AG08395 (cell line): ENCODE measurements around the gene WDSUB1.
A peak's percentile ranks its signal among the peaks of the same experiment; 100 is the strongest.

ENCODE experiments used
- DNase-seq: peaks from one replicate; pipeline ENCODE4 v3.0.0; 2012; ENCODE audit warnings: mixed read lengths, low spot score

Gene WDSUB1

GRCh38 chr2:159266554-159266953 lies 19.9 kb downstream of the WDSUB1 start:
- DNase-seq, result no peak

- DNase-seq, result no peak
Measured at GRCh38 chr2:159265171-159265576, 21.3 kb downstream of the WDSUB1 start.

GRCh38 chr2:159262904-159263303 lies 23.6 kb downstream of the WDSUB1 start:
- peak; percentile 3 for DNase-seq

DNA sequence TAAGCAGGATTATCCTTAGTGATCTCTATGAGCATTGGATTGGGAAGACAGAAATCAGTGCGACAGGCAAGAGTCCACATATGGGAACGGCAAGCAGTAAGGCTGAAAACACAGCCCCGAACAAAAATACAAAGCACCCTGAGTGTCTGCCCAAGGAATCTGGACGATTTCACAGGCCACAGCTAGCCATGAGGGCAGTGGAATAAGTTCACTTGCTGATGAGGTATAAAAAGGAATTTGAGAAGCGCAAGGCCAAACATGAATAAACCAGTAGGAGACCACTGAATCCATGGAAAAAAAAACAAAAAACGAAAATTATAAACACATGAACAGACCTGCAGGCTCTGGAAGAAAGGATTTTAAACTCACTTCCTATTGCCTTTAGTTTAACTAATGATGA lies 24.3 kb downstream of the WDSUB1 start:
- DNase-seq, result peak; percentile 44

GRCh38 chr2:159256159-159256558 lies 30.3 kb downstream of the WDSUB1 start:
- no peak for DNase-seq

DNA sequence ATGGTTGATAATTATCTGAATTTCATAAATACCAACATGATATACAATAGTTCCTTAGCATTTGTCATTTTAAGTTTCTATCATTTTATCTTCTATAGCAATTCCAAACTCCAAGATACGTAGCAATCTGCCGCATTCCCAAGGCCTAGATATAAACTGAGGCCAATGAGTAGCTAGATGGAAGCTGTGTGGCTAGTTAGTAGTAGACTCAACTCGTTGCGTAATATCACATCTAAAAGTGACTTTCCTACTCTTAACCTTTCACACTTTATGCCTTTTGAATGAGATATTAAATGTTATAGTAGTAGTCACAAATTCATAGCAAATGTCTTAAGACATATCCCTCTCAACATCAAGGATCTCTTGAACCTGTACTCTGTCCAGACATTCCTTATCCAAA lies 33.6 kb downstream of the WDSUB1 start:
- no peak for DNase-seq

DNA sequence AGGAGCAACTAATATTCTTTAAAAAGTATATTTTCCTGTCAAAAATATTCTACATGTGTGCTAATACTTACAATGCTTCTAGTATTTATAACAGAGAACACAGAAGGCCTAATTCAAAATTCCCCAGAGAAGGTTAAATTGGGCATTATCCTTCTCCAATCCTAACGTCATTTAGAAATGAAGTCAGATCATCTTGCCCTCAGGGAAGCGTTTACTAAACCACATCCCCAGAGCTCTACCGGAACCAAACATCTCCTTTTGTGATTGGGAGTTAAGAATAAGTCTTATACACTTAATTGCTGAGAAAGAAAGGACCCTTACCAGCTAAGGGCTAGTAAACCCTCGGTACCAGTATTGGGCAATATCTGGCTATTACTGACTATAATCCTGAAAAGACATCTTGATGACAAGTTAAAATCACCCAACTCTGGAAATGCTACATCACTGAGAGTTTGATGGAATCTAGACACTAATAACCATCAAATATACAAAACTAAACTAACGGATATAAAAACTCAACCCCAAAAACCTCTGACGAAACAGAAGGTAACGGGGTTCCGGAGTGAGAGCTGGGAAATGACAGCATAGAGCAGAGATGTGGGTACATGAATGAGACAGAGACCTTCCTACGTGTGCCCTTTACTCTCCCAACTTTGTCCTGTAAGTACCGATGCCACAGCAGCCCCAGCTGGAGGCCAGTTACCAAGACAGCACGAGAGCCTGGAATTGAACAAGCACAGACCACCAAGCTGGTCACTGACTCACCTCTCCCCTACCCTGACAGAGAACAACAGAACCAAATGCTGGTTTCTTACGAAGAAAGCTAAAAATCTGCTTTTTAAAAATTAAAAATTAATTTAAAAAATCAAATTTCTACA lies 35.0 kb downstream of the WDSUB1 start:
- DNase-seq, result no peak

DNA sequence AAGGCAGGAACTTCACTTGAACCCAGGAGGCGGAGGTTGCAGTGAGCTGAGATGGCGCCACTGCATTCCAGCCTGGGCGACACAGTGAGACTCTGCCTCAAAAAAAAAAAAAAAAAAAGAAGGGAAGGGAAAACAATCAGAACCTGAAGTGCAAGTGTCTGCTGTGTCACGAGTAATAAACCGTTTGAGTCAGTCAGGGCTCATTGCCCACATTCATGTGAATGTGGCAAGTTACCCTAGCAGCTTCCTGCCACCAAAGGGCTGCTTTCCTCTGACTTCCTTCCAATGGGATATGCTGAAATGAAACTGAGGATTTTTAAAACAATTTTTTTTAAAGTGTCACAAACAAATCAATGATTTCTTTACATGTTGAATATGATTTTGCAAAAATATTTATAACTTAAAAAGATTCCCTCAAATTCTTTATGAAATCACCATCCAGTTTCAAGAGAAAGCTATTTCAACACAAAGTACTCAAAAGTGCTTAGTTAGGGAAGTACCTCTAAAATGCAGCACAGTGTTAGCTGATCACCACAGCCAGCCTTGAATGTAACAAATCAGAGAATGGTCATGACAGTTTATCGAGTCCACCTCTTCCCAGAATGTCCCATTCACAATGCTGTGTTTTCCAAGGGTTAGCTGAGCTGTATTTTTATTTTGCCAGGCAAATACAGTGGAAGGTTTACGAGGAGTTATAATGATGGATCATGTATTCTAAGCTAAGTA lies 36.4 kb downstream of the WDSUB1 start:
- peak; percentile 91 for DNase-seq

DNA sequence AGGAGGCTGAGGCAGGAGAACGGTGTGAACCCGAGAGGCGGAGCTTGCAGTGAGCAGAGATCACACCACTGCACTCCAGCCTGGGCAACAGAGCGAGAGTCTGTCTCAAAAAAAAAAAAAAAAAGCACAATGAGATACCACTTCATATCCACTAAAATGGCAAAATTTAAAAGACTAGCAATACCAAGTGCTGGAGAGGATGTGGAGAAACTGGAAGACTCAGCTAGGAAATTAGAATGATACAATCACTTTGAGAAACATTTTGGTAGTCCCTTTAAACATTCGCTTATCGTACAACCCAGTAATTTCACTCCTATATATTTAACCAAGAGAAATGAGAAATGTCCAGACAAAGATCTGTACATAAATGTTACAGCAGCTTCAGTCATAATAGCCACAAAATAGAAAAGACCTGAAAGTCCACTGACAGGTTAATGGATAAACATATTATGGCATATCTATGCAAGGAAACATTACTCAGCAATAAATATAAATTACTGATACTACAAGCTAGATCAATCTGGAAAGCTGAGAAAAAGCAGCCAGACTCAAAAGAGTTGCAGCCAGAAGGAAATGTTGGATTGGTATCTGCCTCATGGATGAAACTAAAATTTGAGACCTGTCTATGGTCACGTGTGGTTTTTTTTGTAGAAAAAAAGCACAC lies 40.0 kb downstream of the WDSUB1 start:
- no peak for DNase-seq

GRCh38 chr2:159243529-159243928 lies 43.0 kb downstream of the WDSUB1 start:
- no peak for DNase-seq

GRCh38 chr2:159234868-159235267 lies 51.6 kb downstream of the WDSUB1 start:
- no peak for DNase-seq

GRCh38 chr2:159232456-159233170 lies 53.9 kb downstream of the WDSUB1 start:
- no peak for DNase-seq

- no peak for DNase-seq
Measured at GRCh38 chr2:159230145-159230877, 56.2 kb downstream of the WDSUB1 start.

DNA sequence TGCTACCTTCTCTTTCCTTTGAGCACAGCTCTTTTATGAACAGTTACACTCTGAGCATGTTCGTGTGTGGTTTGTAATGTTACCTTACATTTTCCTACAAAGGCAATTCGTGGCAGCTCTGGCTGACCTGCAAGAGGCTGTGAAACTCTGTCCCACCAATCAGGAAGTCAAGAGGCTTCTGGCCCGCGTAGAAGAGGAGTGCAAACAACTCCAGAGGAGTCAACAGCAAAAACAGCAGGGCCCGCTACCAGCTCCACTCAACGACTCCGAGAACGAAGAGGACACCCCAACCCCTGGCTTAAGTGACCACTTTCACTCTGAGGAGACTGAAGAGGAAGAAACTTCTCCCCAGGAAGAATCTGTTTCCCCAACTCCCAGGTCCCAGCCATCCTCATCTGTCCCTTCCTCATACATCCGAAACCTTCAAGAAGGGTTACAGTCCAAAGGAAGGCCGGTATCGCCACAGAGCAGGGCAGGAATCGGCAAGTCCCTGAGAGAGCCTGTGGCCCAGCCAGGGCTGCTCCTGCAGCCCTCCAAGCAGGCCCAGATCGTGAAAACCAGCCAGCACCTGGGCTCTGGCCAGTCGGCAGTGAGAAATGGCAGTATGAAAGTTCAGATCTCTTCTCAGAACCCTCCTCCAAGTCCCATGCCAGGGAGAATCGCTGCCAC lies 56.9 kb downstream of the WDSUB1 start:
- no peak for DNase-seq

- DNase-seq, result peak; percentile 87
Measured at GRCh38 chr2:159228081-159228581, 58.4 kb downstream of the WDSUB1 start.

DNA sequence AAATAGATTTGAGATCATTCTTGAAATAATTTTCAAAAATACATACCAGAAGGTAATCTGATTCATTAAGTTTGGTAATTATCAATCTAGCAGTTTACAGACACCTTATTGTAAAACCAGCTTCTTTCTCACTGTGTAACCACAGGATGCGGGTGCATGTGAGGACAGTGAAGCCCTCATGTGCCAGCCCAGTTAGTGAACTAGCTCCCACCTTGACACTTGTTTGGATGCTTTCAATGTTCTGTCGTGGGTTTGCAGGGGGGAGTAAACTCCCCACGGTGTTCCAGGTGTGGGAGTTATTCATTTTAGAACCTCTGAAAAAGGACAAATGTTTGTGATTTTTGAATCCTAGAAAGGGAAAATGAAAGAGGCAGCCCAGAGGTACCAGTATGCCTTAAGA lies 59.0 kb downstream of the WDSUB1 start:
- DNase-seq, result peak; percentile 13

DNA sequence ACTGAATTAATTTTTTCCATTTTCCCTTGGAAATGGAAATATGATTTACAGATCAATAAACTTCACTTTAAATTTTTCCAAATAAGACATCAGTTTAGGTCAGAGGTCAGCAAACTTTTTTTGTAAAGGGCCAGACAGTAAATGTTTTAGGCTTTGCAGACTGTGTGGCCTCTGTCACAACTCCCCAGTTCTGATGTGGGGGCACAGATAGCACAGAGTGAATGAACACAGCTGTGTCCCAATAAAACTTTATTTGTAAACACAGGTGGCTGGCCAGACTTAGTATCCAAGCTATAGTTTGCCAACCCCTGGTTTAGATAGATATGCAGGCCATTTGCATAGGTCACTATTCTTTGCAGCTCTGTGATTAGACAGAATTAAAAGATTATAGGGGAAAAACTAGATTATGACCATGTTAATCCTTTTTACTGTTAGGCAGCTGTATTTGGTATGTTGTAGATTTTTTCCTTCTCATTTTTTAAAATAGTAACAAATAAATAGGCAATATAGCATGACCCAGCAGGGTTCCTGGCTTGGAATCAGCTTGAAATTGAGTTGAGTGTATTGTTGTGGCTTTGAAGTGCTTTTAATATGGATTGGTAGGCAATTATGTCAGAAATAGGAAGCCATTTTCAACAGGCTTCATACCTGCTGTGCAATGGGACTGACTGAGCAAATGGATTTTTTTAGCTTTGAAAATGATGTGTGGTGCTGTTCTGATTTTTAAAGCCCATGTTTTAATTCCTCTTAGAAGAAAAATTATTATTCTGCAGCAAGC lies 59.7 kb downstream of the WDSUB1 start:
- DNase-seq, result no peak

- peak; percentile 53 for DNase-seq
Measured at GRCh38 chr2:159226059-159226461, 60.4 kb downstream of the WDSUB1 start.
